ENCODE results near the gene SIDT1. TPM values are rescaled to one million over a fixed set of nuclear protein-coding genes. Genes with fewer than 3 reads are reported as not detected.
A peak's percentile ranks its signal among the peaks of the same experiment; 100 is the strongest.

The SIDT1 gene
- total RNA-seq, 1 donor from 2014 or later = 4.5 TPM

- ATAC-seq (no peak), DNase-seq (ENCODE audit: low spot score) (no peak)
- intact Hi-C loops (cut with DNase I) = no loop called here
Observed at GRCh38 chr3:113585720-113586119, 53.4 kb downstream of the SIDT1 start.

- intact Hi-C loops (cut with DNase I) = no loop called here
- ATAC-seq = no peak
- DNase-seq (ENCODE audit: low spot score) = no peak
Observed at GRCh38 chr3:113588806-113589205, 56.5 kb downstream of the SIDT1 start.

GRCh38 chr3:113589971-113590370 lies 57.6 kb downstream of the SIDT1 start:
- intact Hi-C loops (cut with DNase I) = no loop called here
- DNase-seq (ENCODE audit: low spot score) (no peak), ATAC-seq (no peak)

- intact Hi-C loops (cut with DNase I) = no loop called here
- ATAC-seq (no peak), DNase-seq (ENCODE audit: low spot score) (no peak)
Observed at GRCh38 chr3:113590983-113591382, 58.6 kb downstream of the SIDT1 start.

- DNase-seq (ENCODE audit: low spot score) = no peak
- intact Hi-C loops (cut with DNase I) = no loop called here
- no peak for ATAC-seq
Observed at GRCh38 chr3:113594066-113594465, 61.7 kb downstream of the SIDT1 start.

GRCh38 chr3:113597596-113598354 lies 65.4 kb downstream of the SIDT1 start:
- intact Hi-C loops (cut with DNase I) = no loop called here
- ATAC-seq = no peak
- no peak for DNase-seq (ENCODE audit: low spot score)

- ATAC-seq (peak; percentile 53), DNase-seq (ENCODE audit: low spot score) (no peak)
- intact Hi-C loops (cut with DNase I) = no loop called here
Observed at GRCh38 chr3:113600418-113601182, 68.2 kb downstream of the SIDT1 start.

- intact Hi-C loops (cut with DNase I) = no loop called here
- ATAC-seq (no peak), DNase-seq (ENCODE audit: low spot score) (no peak)
Observed at GRCh38 chr3:113601240-113601639, 68.9 kb downstream of the SIDT1 start.

- no peak for DNase-seq (ENCODE audit: low spot score)
- ATAC-seq = no peak
- intact Hi-C loops (cut with DNase I) = no loop called here
Observed at GRCh38 chr3:113602256-113602655, 69.9 kb downstream of the SIDT1 start.

GRCh38 chr3:113602836-113603235 lies 70.5 kb downstream of the SIDT1 start:
- DNase-seq (ENCODE audit: low spot score) (no peak), ATAC-seq (no peak)
- intact Hi-C loops (cut with DNase I) = no loop called here

GRCh38 chr3:113606539-113607218 lies 74.3 kb downstream of the SIDT1 start:
- intact Hi-C loops (cut with DNase I) = no loop called here
- ATAC-seq = no peak
- no peak for DNase-seq (ENCODE audit: low spot score)

GRCh38 chr3:113607219-113607596 lies 74.9 kb downstream of the SIDT1 start:
- DNase-seq (ENCODE audit: low spot score) = no peak
- ATAC-seq = no peak
- intact Hi-C loops (cut with DNase I) = no loop called here

- DNase-seq (ENCODE audit: low spot score) (no peak), ATAC-seq (peak; percentile 82)
- intact Hi-C loops (cut with DNase I) = no loop called here
Observed at GRCh38 chr3:113614402-113614801, 82.0 kb downstream of the SIDT1 start.

GRCh38 chr3:113615976-113616375 lies 83.6 kb downstream of the SIDT1 start:
- DNase-seq (ENCODE audit: low spot score) (no peak), ATAC-seq (peak; percentile 70)
- intact Hi-C loops (cut with DNase I) = no loop called here

GRCh38 chr3:113617726-113618125 lies 85.4 kb downstream of the SIDT1 start:
- intact Hi-C loops (cut with DNase I) = no loop called here
- ATAC-seq (no peak), DNase-seq (ENCODE audit: low spot score) (no peak)

GRCh38 chr3:113620091-113620490 lies 87.7 kb downstream of the SIDT1 start:
- DNase-seq (ENCODE audit: low spot score) = no peak
- intact Hi-C loops (cut with DNase I) = no loop called here
- ATAC-seq = no peak

- ATAC-seq (peak; percentile 55), DNase-seq (ENCODE audit: low spot score) (no peak)
- intact Hi-C loops (cut with DNase I) = no loop called here
Observed at GRCh38 chr3:113623324-113623723, 91.0 kb downstream of the SIDT1 start.

GRCh38 chr3:113623811-113624210 lies 91.5 kb downstream of the SIDT1 start:
- ATAC-seq (no peak), DNase-seq (ENCODE audit: low spot score) (no peak)
- intact Hi-C loops (cut with DNase I) = no loop called here

GRCh38 chr3:113625834-113626233 lies 93.5 kb downstream of the SIDT1 start:
- ATAC-seq (no peak), DNase-seq (ENCODE audit: low spot score) (no peak)
- intact Hi-C loops (cut with DNase I) = no loop called here
